SK-N-MC (cell line): ENCODE results near the gene BMP8B.

Experiments used
- EZH2 ChIP-seq: fragments of 200-600 bp; sonication (generic); IDR thresholded peaks from one replicate; pipeline ENCODE4 v1.6.1; 2017; ENCODE audit warnings: antibody characterized with exemption
- FOXP2 ChIP-seq: optimal IDR thresholded peaks from 2 replicates; pipeline ENCODE3; 2011; ENCODE audit warnings: mild to moderate bottlenecking, moderate library complexity; ENCODE audit not compliant: insufficient read depth; ENCODE audit errors: extremely low read length, control extremely low read depth
- POLR2AphosphoS5 ChIP-seq: IDR thresholded peaks from 2 replicates; pipeline ENCODE4 v1.6.1; 2012; ENCODE audit warnings: mild to moderate bottlenecking, low read depth, low read length, borderline replicate concordance

- no peak for TF ChIP-seq POLR2AphosphoS5
- TF ChIP-seq EZH2 = no peak
- TF ChIP-seq FOXP2 = no peak
These were observed 81.2 kb downstream of the BMP8B start for GRCh38 chr1:39707506-39707905.
